GM18870 (cell line): ENCODE data around the gene CCNI2.
"Not testable (repeated sequence)": the region's sequence is repeated elsewhere in the genome, so short reads cannot be mapped to it uniquely, and the experiment has no call there.

Experiments
- ATAC-seq: cut with Tn5 transposase; IDR thresholded peaks from one replicate; pipeline ENCODE4 v1.9.1; 2021; ENCODE audit warnings: moderate library complexity; ENCODE audit not compliant: unreplicated experiment

CCNI2 gene

GRCh38 chr5:132778856-132779255, 31.6 kb downstream of the CCNI2 start:
- no peak for ATAC-seq

GRCh38 chr5:132779961-132780360, 32.7 kb downstream of the CCNI2 start:
- ATAC-seq, result no peak

- no peak for ATAC-seq
Measured at GRCh38 chr5:132780577-132780976, 33.4 kb downstream of the CCNI2 start.

GRCh38 chr5:132781029-132781428, 33.8 kb downstream of the CCNI2 start:
- no peak for ATAC-seq

- ATAC-seq, result no peak
Measured at GRCh38 chr5:132782101-132782500, 34.9 kb downstream of the CCNI2 start.

GRCh38 chr5:132785365-132785764, 38.1 kb downstream of the CCNI2 start:
- ATAC-seq, result no peak

GRCh38 chr5:132785864-132786263, 38.6 kb downstream of the CCNI2 start:
- no peak for ATAC-seq

- ATAC-seq, result no peak
Measured at GRCh38 chr5:132787076-132787475, 39.9 kb downstream of the CCNI2 start.

- no peak for ATAC-seq
Measured at GRCh38 chr5:132788508-132788907, 41.3 kb downstream of the CCNI2 start.

GRCh38 chr5:132788990-132789886, 42.0 kb downstream of the CCNI2 start:
- ATAC-seq, result no peak

- no peak for ATAC-seq
Measured at GRCh38 chr5:132790201-132790865, 43.1 kb downstream of the CCNI2 start.

- no peak for ATAC-seq
Measured at GRCh38 chr5:132791026-132791425, 43.8 kb downstream of the CCNI2 start.

- ATAC-seq, result no peak
Measured at GRCh38 chr5:132797651-132798050, 50.4 kb downstream of the CCNI2 start.

- ATAC-seq, result no peak
Measured at GRCh38 chr5:132799392-132799791, 52.2 kb downstream of the CCNI2 start.

- ATAC-seq, result no peak
Measured at GRCh38 chr5:132800545-132800944, 53.3 kb downstream of the CCNI2 start.

GRCh38 chr5:132802044-132802684, 54.9 kb downstream of the CCNI2 start:
- ATAC-seq, result no peak

GRCh38 chr5:132802685-132803066, 55.5 kb downstream of the CCNI2 start:
- not testable (repeated sequence) for ATAC-seq
